ENCODE results near the gene ERICH2.

The ERICH2 gene

GRCh38 chr2:170742000-170742399, 28.2 kb upstream of the ERICH2 start:
- no peak overlapping the region for H3K27ac ChIP-seq

GRCh38 chr2:170742896-170743529, 27.2 kb upstream of the ERICH2 start:
- H3K27ac ChIP-seq, result no peak overlapping the region
- no peak overlapping the region for H3K4me3 ChIP-seq (ENCODE audit: low read depth, low read length)
- H3K27me3 ChIP-seq (ENCODE audit: insufficient read depth, low read depth, severe bottlenecking), result no peaks in the 10 kb centered on the region
- TF ChIP-seq, protein P1, sequence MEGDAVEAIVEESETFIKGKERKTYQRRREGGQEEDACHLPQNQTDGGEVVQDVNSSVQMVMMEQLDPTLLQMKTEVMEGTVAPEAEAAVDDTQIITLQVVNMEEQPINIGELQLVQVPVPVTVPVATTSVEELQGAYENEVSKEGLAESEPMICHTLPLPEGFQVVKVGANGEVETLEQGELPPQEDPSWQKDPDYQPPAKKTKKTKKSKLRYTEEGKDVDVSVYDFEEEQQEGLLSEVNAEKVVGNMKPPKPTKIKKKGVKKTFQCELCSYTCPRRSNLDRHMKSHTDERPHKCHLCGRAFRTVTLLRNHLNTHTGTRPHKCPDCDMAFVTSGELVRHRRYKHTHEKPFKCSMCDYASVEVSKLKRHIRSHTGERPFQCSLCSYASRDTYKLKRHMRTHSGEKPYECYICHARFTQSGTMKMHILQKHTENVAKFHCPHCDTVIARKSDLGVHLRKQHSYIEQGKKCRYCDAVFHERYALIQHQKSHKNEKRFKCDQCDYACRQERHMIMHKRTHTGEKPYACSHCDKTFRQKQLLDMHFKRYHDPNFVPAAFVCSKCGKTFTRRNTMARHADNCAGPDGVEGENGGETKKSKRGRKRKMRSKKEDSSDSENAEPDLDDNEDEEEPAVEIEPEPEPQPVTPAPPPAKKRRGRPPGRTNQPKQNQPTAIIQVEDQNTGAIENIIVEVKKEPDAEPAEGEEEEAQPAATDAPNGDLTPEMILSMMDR (IDR thresholded peaks at IDR 0.05; ENCODE audit: low read depth, low read length), result no peak
- DNase-seq, result no peak
- H3K36me3 ChIP-seq, result no peaks in the 10 kb centered on the region
- H3K9me3 ChIP-seq (ENCODE audit: severe bottlenecking), result no peaks in the 10 kb centered on the region

More at GRCh38 chr2:170742000-170742399, 28.2 kb upstream of the ERICH2 start:
- TF ChIP-seq, protein P1 (IDR thresholded peaks at IDR 0.05; ENCODE audit: low read depth, low read length), result no peak
- Histone ChIP-seq H3K27me3 (ENCODE audit: insufficient read depth, low read depth, severe bottlenecking) (no peaks in the 10 kb centered on the region), H3K9me3 (ENCODE audit: severe bottlenecking) (no peaks in the 10 kb centered on the region), H3K4me3 (ENCODE audit: low read depth, low read length) (no peak overlapping the region), H3K36me3 (no peaks in the 10 kb centered on the region)
- DNase-seq, result no peak

GRCh38 chr2:170743530-170744239, 26.5 kb upstream of the ERICH2 start:
- no peaks in the 10 kb centered on the region for H3K9me3 ChIP-seq (ENCODE audit: severe bottlenecking)
- no peak overlapping the region for H3K4me3 ChIP-seq (ENCODE audit: low read depth, low read length)
- no peak for DNase-seq
- H3K36me3 ChIP-seq, result no peaks in the 10 kb centered on the region
- H3K27me3 ChIP-seq (ENCODE audit: insufficient read depth, low read depth, severe bottlenecking), result no peaks in the 10 kb centered on the region
- TF ChIP-seq, protein P1 (IDR thresholded peaks at IDR 0.05; ENCODE audit: low read depth, low read length), result no peak
- no peak overlapping the region for H3K27ac ChIP-seq

- TF ChIP-seq, protein P1 (IDR thresholded peaks at IDR 0.05; ENCODE audit: low read depth, low read length), result no peak
- H3K27me3 ChIP-seq (ENCODE audit: insufficient read depth, low read depth, severe bottlenecking), result no peaks in the 10 kb centered on the region
- DNase-seq, result no peak
- no peaks in the 10 kb centered on the region for H3K9me3 ChIP-seq (ENCODE audit: severe bottlenecking)
- no peaks in the 10 kb centered on the region for H3K36me3 ChIP-seq
- H3K4me3 ChIP-seq (ENCODE audit: low read depth, low read length), result no peak overlapping the region
- H3K27ac ChIP-seq, result no peak overlapping the region
These were observed 25.8 kb upstream of the ERICH2 start for GRCh38 chr2:170744248-170745002.

GRCh38 chr2:170745305-170745704, 24.9 kb upstream of the ERICH2 start:
- DNase-seq, result no peak
- H3K27me3 ChIP-seq (ENCODE audit: insufficient read depth, low read depth, severe bottlenecking), result no peaks in the 10 kb centered on the region
- no peaks in the 10 kb centered on the region for H3K9me3 ChIP-seq (ENCODE audit: severe bottlenecking)
- H3K27ac ChIP-seq, result no peak overlapping the region
- no peak overlapping the region for H3K4me3 ChIP-seq (ENCODE audit: low read depth, low read length)
- no peaks in the 10 kb centered on the region for H3K36me3 ChIP-seq
- TF ChIP-seq, protein P1 (IDR thresholded peaks at IDR 0.05; ENCODE audit: low read depth, low read length), result no peak
